K562 (cell line): Measurements from ENCODE around the gene NDUFS6. TPM values are rescaled to one million over a fixed set of nuclear protein-coding genes. Genes with fewer than 3 reads are reported as not detected.

Source experiments
- ARID3A ChIP-seq: IDR thresholded peaks from 2 replicates; pipeline ENCODE4 v1.6.1; 2012; ENCODE audit warnings: low read depth, low read length, improper control_type of control experiment, borderline replicate concordance
- CAMTA2 ChIP-seq: fragments of 250-450 bp; sonication (Bioruptor Pico); conservative IDR thresholded peaks from 2 replicates; pipeline ENCODE4 v1.5.1; 2022
- CCAR2 ChIP-seq: fragments of 200-400 bp; formaldehyde crosslinking; IDR thresholded peaks from 2 replicates; pipeline ENCODE4 v1.6.1; 2017; ENCODE audit warnings: mild to moderate bottlenecking, low read depth, low read length
- ETS1 ChIP-seq: conservative IDR thresholded peaks from 2 replicates; pipeline ENCODE4 v1.6.1; 2011; ENCODE audit warnings: low read depth, mild to moderate bottlenecking, low read length; ENCODE audit not compliant: control insufficient read depth
- FOXM1 ChIP-seq, 2 experiments: fragments of 450-650 bp in 1 of 2; sonication (generic) in 1 of 2; formaldehyde crosslinking in 1 of 2; IDR thresholded peaks; 2 replicates each; pipeline versions ENCODE4 v1.6.1 to v1.9.0; 2017 to 2022; ENCODE audit warnings: low read depth in 2 of 2, mild to moderate bottlenecking in 2 of 2, missing genetic modification reagents in 1 of 2, moderate library complexity in 1 of 2
- HMG20A ChIP-seq: fragments of 450-650 bp; formaldehyde crosslinking; conservative IDR thresholded peaks from 2 replicates; pipeline ENCODE4 v1.4.0; 2020; ENCODE audit warnings: mild to moderate bottlenecking, mixed read lengths
- RBFOX2 ChIP-seq: fragments of 200-400 bp; formaldehyde crosslinking; IDR thresholded peaks from 2 replicates; pipeline ENCODE4 v1.6.1; 2017; ENCODE audit warnings: low read depth, mild to moderate bottlenecking, low read length, moderate library complexity
- RBM15 ChIP-seq: fragments of 200-400 bp; formaldehyde crosslinking; IDR thresholded peaks from 2 replicates; pipeline ENCODE4 v1.6.1; 2018; ENCODE audit warnings: mild to moderate bottlenecking, low read length, moderate library complexity; ENCODE audit not compliant: insufficient read depth
- TAF1 ChIP-seq: IDR thresholded peaks from 2 replicates; pipeline ENCODE4 v1.6.1; 2011; ENCODE audit warnings: mild to moderate bottlenecking, low read length, moderate library complexity; ENCODE audit not compliant: insufficient read depth, control insufficient read depth, severe bottlenecking; ENCODE audit errors: extremely low read depth
- ZNF232 ChIP-seq: sonication (generic); formaldehyde crosslinking; IDR thresholded peaks from 2 replicates; pipeline ENCODE4 v1.8.0; 2022; ENCODE audit warnings: mild to moderate bottlenecking, missing genetic modification reagents
- polyA plus RNA-seq, 8 experiments: library from polyadenylated mRNA; depleted of rRNA in 4 of 8; stranded (reverse) in 5 of 8; unstranded in 3 of 8; fragments of >200 nt; fragmentation: Nextera tagmentation in 2 of 8; fragmentation: Illumina TruSeq in 1 of 8; extraction: Ambion mirVana in 2 of 8; extraction: Trizol in 1 of 8; gene quantifications; 2 replicates each; pipeline versions ENCODE4 v1.2.1 to v1.2.3, GENCODE V29; 2011 to 2014; ENCODE audit warnings: inconsistent platforms in 1 of 8, missing spikeins in 1 of 8
- total RNA-seq, 7 experiments: library from RNA; depleted of rRNA in 6 of 7; stranded (reverse); fragments of >200 nt in 6 of 7; fragmentation: Illumina TruSeq in 2 of 7; extraction: Trizol in 2 of 7; gene quantifications; 2 replicates each; pipeline versions ENCODE4 v1.2.1 to v1.2.3, GENCODE V29; 2011 to 2021; ENCODE audit warnings: low replicate concordance in 1 of 7
- TF ChIP-seq, protein P1 (sequence below): sonication (generic); formaldehyde crosslinking; IDR thresholded peaks from 2 replicates; pipeline ENCODE4 v1.8.1; 2023; ENCODE audit warnings: missing genetic modification reagents, mild to moderate bottlenecking, borderline replicate concordance
- TF ChIP-seq, protein P2 (sequence below): fragments of 450-650 bp; IDR thresholded peaks from 2 replicates; pipeline ENCODE4 v1.6.1; 2016; ENCODE audit warnings: low read depth, mild to moderate bottlenecking, moderate library complexity
- TF ChIP-seq, protein P3 (sequence below), 2 experiments: IDR thresholded peaks; 2 replicates each; pipeline ENCODE4 v1.6.1; 2011; ENCODE audit warnings: borderline replicate concordance in 1 of 2, control low read depth in 1 of 2, low read depth in 1 of 2, low read length in 1 of 2, mild to moderate bottlenecking in 1 of 2, mixed read lengths in 1 of 2, moderate library complexity in 1 of 2; ENCODE audit not compliant: insufficient read depth in 1 of 2, insufficient read length in 1 of 2, poor library complexity in 1 of 2, severe bottlenecking in 1 of 2; ENCODE audit errors: extremely low read depth in 1 of 2

NDUFS6 gene
- total and polyA plus RNA-seq, 9 of the 15 experiments (the other 6 are each of a cell fraction or from before 2014, with no cell fraction given), result 36.1 to 291 (median 77.0) TPM

- peak; percentile 71; the same call in 1 of the 2 replicates for TF ChIP-seq ETS1
- TF ChIP-seq HMG20A (CRISPR knock-in tag), result no peak
- peak; percentile 97 for TF ChIP-seq RBFOX2
- TF ChIP-seq ZNF232, result no peak
- TF ChIP-seq, protein P1, sequence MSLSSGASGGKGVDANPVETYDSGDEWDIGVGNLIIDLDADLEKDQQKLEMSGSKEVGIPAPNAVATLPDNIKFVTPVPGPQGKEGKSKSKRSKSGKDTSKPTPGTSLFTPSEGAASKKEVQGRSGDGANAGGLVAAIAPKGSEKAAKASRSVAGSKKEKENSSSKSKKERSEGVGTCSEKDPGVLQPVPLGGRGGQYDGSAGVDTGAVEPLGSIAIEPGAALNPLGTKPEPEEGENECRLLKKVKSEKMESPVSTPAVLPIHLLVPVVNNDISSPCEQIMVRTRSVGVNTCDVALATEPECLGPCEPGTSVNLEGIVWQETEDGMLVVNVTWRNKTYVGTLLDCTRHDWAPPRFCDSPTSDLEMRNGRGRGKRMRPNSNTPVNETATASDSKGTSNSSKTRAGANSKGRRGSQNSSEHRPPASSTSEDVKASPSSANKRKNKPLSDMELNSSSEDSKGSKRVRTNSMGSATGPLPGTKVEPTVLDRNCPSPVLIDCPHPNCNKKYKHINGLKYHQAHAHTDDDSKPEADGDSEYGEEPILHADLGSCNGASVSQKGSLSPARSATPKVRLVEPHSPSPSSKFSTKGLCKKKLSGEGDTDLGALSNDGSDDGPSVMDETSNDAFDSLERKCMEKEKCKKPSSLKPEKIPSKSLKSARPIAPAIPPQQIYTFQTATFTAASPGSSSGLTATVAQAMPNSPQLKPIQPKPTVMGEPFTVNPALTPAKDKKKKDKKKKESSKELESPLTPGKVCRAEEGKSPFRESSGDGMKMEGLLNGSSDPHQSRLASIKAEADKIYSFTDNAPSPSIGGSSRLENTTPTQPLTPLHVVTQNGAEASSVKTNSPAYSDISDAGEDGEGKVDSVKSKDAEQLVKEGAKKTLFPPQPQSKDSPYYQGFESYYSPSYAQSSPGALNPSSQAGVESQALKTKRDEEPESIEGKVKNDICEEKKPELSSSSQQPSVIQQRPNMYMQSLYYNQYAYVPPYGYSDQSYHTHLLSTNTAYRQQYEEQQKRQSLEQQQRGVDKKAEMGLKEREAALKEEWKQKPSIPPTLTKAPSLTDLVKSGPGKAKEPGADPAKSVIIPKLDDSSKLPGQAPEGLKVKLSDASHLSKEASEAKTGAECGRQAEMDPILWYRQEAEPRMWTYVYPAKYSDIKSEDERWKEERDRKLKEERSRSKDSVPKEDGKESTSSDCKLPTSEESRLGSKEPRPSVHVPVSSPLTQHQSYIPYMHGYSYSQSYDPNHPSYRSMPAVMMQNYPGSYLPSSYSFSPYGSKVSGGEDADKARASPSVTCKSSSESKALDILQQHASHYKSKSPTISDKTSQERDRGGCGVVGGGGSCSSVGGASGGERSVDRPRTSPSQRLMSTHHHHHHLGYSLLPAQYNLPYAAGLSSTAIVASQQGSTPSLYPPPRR, result peak; percentile 39; the same call in 1 of the 2 replicates
- TF ChIP-seq, protein P2, sequence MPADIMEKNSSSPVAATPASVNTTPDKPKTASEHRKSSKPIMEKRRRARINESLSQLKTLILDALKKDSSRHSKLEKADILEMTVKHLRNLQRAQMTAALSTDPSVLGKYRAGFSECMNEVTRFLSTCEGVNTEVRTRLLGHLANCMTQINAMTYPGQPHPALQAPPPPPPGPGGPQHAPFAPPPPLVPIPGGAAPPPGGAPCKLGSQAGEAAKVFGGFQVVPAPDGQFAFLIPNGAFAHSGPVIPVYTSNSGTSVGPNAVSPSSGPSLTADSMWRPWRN, result no peak
- no peak for TF ChIP-seq ARID3A
- TF ChIP-seq CCAR2, result no peak
- TF ChIP-seq, protein P3, sequence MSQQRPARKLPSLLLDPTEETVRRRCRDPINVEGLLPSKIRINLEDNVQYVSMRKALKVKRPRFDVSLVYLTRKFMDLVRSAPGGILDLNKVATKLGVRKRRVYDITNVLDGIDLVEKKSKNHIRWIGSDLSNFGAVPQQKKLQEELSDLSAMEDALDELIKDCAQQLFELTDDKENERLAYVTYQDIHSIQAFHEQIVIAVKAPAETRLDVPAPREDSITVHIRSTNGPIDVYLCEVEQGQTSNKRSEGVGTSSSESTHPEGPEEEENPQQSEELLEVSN (IDR thresholded peaks at IDR 0.05; ENCODE audit: borderline replicate concordance in 1 of 2, extremely low read depth in 1 of 2, insufficient read depth in 1 of 2, insufficient read length in 1 of 2, low read depth in 1 of 2, low read length in 1 of 2, poor library complexity in 1 of 2, severe bottlenecking in 1 of 2), result peak in 1 of 2 experiments; percentile 75
- peak; percentile 94 for TF ChIP-seq TAF1
- no peak for TF ChIP-seq RBM15
- no peak for TF ChIP-seq FOXM1 (IDR thresholded peaks at IDR 0.05; ENCODE audit: low read depth)
- 0 out of 2 replicates have a peak, but pooled peaks have one; percentile 59 for TF ChIP-seq FOXM1 (CRISPR knock-in tag; IDR thresholded peaks at IDR 0.05; ENCODE audit: low read depth)
- no peak for TF ChIP-seq CAMTA2 (CRISPR knock-in tag)
Measured at GRCh38 chr5:1801222-1801966, at the start of gene NDUFS6 (continued).
